ENCODE data around the gene PHF14. TPM values are rescaled to one million over a fixed set of nuclear protein-coding genes. Genes with fewer than 3 reads are reported as not detected.

Gene PHF14
- total and polyA plus RNA-seq, 8 donors = 27.5 to 85.9 (median 68.0) TPM

DNA sequence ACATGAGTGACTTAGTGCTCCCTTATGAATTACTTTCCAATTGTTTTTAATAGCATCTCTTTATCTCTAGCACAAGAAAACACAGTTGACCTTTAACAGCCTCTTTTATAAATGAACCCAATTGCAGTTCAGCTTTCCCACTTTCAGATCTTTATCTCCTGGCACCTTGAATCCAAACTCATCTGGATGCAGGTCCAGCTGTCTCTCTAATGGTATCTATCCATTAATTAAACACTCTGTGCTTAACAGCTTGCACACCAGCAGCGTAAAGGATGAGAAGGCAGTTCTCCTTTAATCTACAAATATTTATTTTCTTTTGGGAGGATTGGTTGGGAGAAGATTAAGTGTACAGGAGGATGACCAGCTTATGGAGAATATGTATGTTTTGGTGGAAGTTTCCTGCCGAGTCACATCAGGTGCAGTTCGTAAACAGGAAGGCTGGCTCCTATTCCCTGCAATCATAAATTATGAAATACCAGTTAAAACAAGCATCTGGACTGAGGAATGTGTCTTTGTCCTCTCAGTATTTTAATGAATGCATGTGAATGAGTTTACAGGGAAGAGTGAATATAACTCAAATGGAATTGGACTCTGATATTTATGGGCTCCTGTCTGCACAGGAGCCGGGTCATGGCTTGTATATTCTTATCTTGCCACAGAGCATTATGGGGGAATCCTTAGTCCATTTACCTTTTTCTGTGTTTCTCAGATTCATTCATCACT lies 232.7 kb downstream of the PHF14 start:
- no peak for DNase-seq
- TF ChIP-seq, protein P1, sequence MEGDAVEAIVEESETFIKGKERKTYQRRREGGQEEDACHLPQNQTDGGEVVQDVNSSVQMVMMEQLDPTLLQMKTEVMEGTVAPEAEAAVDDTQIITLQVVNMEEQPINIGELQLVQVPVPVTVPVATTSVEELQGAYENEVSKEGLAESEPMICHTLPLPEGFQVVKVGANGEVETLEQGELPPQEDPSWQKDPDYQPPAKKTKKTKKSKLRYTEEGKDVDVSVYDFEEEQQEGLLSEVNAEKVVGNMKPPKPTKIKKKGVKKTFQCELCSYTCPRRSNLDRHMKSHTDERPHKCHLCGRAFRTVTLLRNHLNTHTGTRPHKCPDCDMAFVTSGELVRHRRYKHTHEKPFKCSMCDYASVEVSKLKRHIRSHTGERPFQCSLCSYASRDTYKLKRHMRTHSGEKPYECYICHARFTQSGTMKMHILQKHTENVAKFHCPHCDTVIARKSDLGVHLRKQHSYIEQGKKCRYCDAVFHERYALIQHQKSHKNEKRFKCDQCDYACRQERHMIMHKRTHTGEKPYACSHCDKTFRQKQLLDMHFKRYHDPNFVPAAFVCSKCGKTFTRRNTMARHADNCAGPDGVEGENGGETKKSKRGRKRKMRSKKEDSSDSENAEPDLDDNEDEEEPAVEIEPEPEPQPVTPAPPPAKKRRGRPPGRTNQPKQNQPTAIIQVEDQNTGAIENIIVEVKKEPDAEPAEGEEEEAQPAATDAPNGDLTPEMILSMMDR (IDR thresholded peaks at IDR 0.05) = no peak
- intact Hi-C loops (cut with DNase I) = no loop called here
- Histone ChIP-seq H3K4me3 (no peak overlapping the region), H3K27ac (no peak overlapping the region), H3K36me3 (no peaks in the 10 kb centered on the region), H3K4me1 (no peaks in the 10 kb centered on the region), H3K9me3 (no peaks in the 10 kb centered on the region), H3K27me3 (no peaks in the 10 kb centered on the region)
- ATAC-seq = no peak

DNA sequence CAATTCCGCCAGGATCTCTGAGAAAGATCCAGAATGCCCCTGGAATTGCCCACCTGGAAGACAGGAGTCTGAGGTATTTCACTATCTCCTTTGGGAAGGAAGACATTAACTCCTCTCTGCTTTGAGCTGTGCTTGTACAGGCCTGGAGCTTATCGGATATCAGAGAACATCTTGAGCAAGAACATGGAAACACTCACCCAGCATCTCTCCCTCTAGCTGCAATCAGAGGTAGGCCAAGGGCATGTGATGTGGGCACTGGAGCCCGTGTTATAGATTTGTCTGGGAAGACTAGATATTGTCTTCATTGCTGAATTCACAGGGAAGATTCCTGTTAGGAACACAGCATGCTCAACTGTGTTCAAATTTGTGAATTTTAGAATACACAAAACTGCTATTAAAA lies 233.9 kb downstream of the PHF14 start:
- ATAC-seq (no peak), DNase-seq (no peak)
- Histone ChIP-seq H3K27me3 (no peaks in the 10 kb centered on the region), H3K4me1 (peaks cover 0 to 8% of the 10 kb centered on the region in 2 donors), H3K4me3 (no peak overlapping the region), H3K27ac (no peak overlapping the region), H3K36me3 (no peaks in the 10 kb centered on the region), H3K9me3 (no peaks in the 10 kb centered on the region)
- intact Hi-C loops (cut with DNase I) = no loop called here
- TF ChIP-seq, protein P1 (IDR thresholded peaks at IDR 0.05) = no peak

DNA sequence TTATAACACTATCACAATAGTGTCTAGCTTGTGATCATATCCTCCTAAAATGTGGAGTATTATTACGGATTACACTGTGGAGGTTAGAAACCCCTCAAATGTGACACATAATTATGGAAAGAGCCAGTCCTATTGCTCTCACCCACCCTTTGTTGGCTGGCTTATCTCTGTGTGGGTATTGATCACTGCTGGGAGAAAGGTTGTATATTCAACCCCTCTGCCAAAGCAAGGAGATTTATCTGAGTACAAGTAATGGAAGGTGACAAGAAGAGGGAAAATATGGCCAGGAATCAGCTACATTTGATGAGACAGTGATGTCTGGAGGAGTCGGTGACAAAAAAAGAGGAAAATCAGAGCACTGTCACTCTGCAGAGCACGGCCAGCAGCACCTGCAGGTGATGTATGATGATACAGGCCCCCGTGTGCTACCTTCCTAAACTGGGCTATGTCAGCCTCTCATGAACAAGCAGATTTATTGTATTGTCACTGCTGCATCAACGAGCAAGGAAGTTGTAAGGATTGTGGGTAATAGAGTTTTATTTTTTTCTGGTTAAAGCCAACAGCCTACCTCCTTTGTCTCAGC lies 235.3 kb downstream of the PHF14 start:
- Histone ChIP-seq H3K4me3 (no peak overlapping the region), H3K4me1 (peaks cover 0 to 9% of the 10 kb centered on the region in 2 donors), H3K9me3 (no peaks in the 10 kb centered on the region), H3K27ac (no peak overlapping the region), H3K36me3 (no peaks in the 10 kb centered on the region), H3K27me3 (no peaks in the 10 kb centered on the region)
- intact Hi-C loops (cut with DNase I) = no loop called here
- TF ChIP-seq, protein P1 (IDR thresholded peaks at IDR 0.05) = no peak
- DNase-seq (no peak), ATAC-seq (no peak)

DNA sequence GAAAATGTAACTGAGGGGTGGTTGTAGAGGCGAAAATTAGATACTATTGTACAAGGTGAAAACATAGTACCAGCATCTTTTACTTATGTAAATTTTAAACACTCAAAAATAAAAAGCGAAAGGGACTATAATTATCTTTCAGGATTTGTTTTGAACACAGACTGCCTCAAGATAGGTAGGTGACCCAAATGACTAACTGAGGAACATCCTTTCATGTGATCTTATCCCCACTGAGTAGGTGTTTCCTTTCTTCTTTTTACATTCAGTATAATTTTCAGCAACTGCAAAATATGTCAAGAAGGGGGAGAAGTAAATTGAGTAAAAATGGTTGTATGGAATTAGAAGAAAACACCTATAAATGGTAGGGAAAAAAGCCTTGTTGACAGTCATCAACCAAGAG lies 236.7 kb downstream of the PHF14 start:
- no peak overlapping the region for H3K4me3 ChIP-seq
- no peaks in the 10 kb centered on the region for H3K36me3 ChIP-seq
- DNase-seq = no peak
- H3K9me3 ChIP-seq = no peaks in the 10 kb centered on the region
- peaks cover 0 to 9% of the 10 kb centered on the region in 2 donors for H3K4me1 ChIP-seq
- intact Hi-C loops (cut with DNase I) = no loop called here
- TF ChIP-seq, protein P1 (IDR thresholded peaks at IDR 0.05) = no peak
- no peaks in the 10 kb centered on the region for H3K27me3 ChIP-seq
- H3K27ac ChIP-seq = no peak overlapping the region
- ATAC-seq = no peak

DNA sequence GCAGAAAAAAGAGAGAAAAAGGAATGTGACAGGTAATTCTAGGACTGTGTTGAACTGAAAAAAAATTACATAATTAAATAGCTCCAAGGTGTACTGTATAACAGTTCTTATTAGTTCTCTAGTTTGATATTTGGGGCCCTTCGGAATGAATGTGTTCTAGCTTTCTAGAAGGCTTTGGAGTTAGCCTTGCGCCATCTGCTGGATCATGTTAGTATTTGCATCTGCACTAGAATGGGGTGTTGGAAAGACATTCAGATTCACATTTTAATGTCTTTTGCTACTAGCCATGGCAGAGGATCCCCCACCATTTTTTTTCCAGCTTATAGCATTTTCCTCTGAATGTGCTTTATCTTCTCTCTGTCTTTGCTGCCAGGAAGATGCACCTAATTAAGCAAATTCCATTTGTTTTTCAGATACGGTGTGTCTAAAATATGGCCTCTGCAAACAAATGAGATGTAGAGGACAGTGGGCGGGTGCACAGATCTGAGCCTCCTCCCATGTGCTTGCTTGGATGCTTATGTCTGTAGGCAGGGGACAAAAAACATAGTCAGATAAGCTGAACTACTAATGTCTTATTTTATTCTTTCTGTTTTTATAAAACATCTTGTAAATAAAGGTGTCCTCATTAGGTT lies 238.5 kb downstream of the PHF14 start:
- DNase-seq (peak in 2 of 4 donors; percentile 70 to 79), ATAC-seq (peak; percentile 87)
- intact Hi-C loops (cut with DNase I) = no loop called here
- no peak overlapping the region for H3K4me3 ChIP-seq
- TF ChIP-seq, protein P1 (IDR thresholded peaks at IDR 0.05) = peak; percentile 72 to 80
- no peaks in the 10 kb centered on the region for H3K36me3 ChIP-seq
- H3K27me3 ChIP-seq = no peaks in the 10 kb centered on the region
- H3K27ac ChIP-seq = no peak overlapping the region
- H3K4me1 ChIP-seq = peaks cover 0 to 9% of the 10 kb centered on the region in 2 donors
- H3K9me3 ChIP-seq = no peaks in the 10 kb centered on the region

Measured in left lung (tissue), 10 donors.